Measurements from ENCODE around the gene PBX3.

PBX3 gene

GRCh38 chr9:125969462-125969861 lies 222.3 kb downstream of the PBX3 start:
- no peak for DNase-seq (ENCODE audit: low read depth in 1 of 2, low spot score in 1 of 2)

GRCh38 chr9:125969868-125970267 lies 222.7 kb downstream of the PBX3 start:
- DNase-seq (ENCODE audit: low read depth in 1 of 2, low spot score in 1 of 2): no peak

GRCh38 chr9:125970340-125970739 lies 223.2 kb downstream of the PBX3 start:
- DNase-seq (ENCODE audit: low read depth in 1 of 2, low spot score in 1 of 2): no peak

- DNase-seq (ENCODE audit: low read depth in 1 of 2, low spot score in 1 of 2): no peak
These were observed 223.9 kb downstream of the PBX3 start for GRCh38 chr9:125971050-125971449.

GRCh38 chr9:125972012-125972729 lies 225.0 kb downstream of the PBX3 start:
- DNase-seq (ENCODE audit: low read depth in 1 of 2, low spot score in 1 of 2): no peak

- DNase-seq (ENCODE audit: low read depth in 1 of 2, low spot score in 1 of 2): no peak
These were observed 226.4 kb downstream of the PBX3 start for GRCh38 chr9:125973547-125973946.

GRCh38 chr9:125974705-125975104 lies 227.5 kb downstream of the PBX3 start:
- DNase-seq (ENCODE audit: low read depth in 1 of 2, low spot score in 1 of 2): no peak

- DNase-seq (ENCODE audit: low read depth in 1 of 2, low spot score in 1 of 2): no peak
These were observed 230.1 kb downstream of the PBX3 start for GRCh38 chr9:125977223-125977622.

- no peak for DNase-seq (ENCODE audit: low read depth in 1 of 2, low spot score in 1 of 2)
These were observed 232.2 kb downstream of the PBX3 start for GRCh38 chr9:125979383-125979782.

- DNase-seq (ENCODE audit: low read depth in 1 of 2, low spot score in 1 of 2): no peak
These were observed 235.7 kb downstream of the PBX3 start for GRCh38 chr9:125982798-125983406.

- DNase-seq (ENCODE audit: low read depth in 1 of 2, low spot score in 1 of 2): no peak
These were observed 236.5 kb downstream of the PBX3 start for GRCh38 chr9:125983681-125984080.

GRCh38 chr9:125984461-125984860 lies 237.3 kb downstream of the PBX3 start:
- no peak for DNase-seq (ENCODE audit: low read depth in 1 of 2, low spot score in 1 of 2)

GRCh38 chr9:125985142-125985997 lies 238.2 kb downstream of the PBX3 start:
- DNase-seq (ENCODE audit: low read depth in 1 of 2, low spot score in 1 of 2): no peak

- no peak for DNase-seq (ENCODE audit: low read depth in 1 of 2, low spot score in 1 of 2)
These were observed 239.0 kb downstream of the PBX3 start for GRCh38 chr9:125985998-125986655.

GRCh38 chr9:125986966-125987365 lies 239.8 kb downstream of the PBX3 start:
- DNase-seq (ENCODE audit: low read depth in 1 of 2, low spot score in 1 of 2): no peak

- DNase-seq (ENCODE audit: low read depth in 1 of 2, low spot score in 1 of 2): no peak
These were observed 240.2 kb downstream of the PBX3 start for GRCh38 chr9:125987420-125987819.

- no peak for DNase-seq (ENCODE audit: low read depth in 1 of 2, low spot score in 1 of 2)
These were observed 241.4 kb downstream of the PBX3 start for GRCh38 chr9:125988479-125989050.

GRCh38 chr9:125989090-125989501 lies 241.9 kb downstream of the PBX3 start:
- no peak for DNase-seq (ENCODE audit: low read depth in 1 of 2, low spot score in 1 of 2)

GRCh38 chr9:125989524-125990180 lies 242.5 kb downstream of the PBX3 start:
- DNase-seq (ENCODE audit: low read depth in 1 of 2, low spot score in 1 of 2): no peak

- DNase-seq (ENCODE audit: low read depth in 1 of 2, low spot score in 1 of 2): no peak
These were observed 243.1 kb downstream of the PBX3 start for GRCh38 chr9:125990186-125990792.

All from stimulated activated CD4-positive, alpha-beta T cell treated with anti-CD3 and anti-CD28 coated beads, Interleukin-15, amount 100 ng/mL, for 1 hour (primary cell).